ENCODE data around the gene SLC23A2.

Gene SLC23A2

GRCh38 chr20:4846821-4847220 is 154.5 kb downstream of the SLC23A2 start:
- no peaks in the 10 kb centered on the region for H3K79me2 ChIP-seq (ENCODE audit: control insufficient read depth, insufficient read depth, low read length, unreplicated experiment)
- no peak overlapping the region for H3K4me3 ChIP-seq (ENCODE audit: low read depth, low read length)
- H3K36me3 ChIP-seq (ENCODE audit: insufficient read depth, low read length) = no peaks in the 10 kb centered on the region
- H2AFZ ChIP-seq (ENCODE audit: low read length, unreplicated experiment) = no peak overlapping the region
- no peak overlapping the region for H3K27ac ChIP-seq (ENCODE audit: low read depth, low read length)
- no peaks in the 10 kb centered on the region for H3K4me1 ChIP-seq (ENCODE audit: control insufficient read depth, insufficient read depth, low read length, unreplicated experiment)
- H3K27me3 ChIP-seq (ENCODE audit: insufficient read depth, low read length) = no peaks in the 10 kb centered on the region

GRCh38 chr20:4844751-4845465 is 156.4 kb downstream of the SLC23A2 start:
- Histone ChIP-seq H3K4me3 (ENCODE audit: low read depth, low read length) (no peak overlapping the region), H3K4me1 (ENCODE audit: control insufficient read depth, insufficient read depth, low read length, unreplicated experiment) (no peaks in the 10 kb centered on the region), H3K36me3 (ENCODE audit: insufficient read depth, low read length) (no peaks in the 10 kb centered on the region), H2AFZ (ENCODE audit: low read length, unreplicated experiment) (no peak overlapping the region), H3K79me2 (ENCODE audit: control insufficient read depth, insufficient read depth, low read length, unreplicated experiment) (no peaks in the 10 kb centered on the region), H3K27me3 (ENCODE audit: insufficient read depth, low read length) (peaks cover 14% of the 10 kb centered on the region), H3K27ac (ENCODE audit: low read depth, low read length) (no peak overlapping the region)

GRCh38 chr20:4844325-4844724 is 157.0 kb downstream of the SLC23A2 start:
- Histone ChIP-seq H3K36me3 (ENCODE audit: insufficient read depth, low read length) (no peaks in the 10 kb centered on the region), H3K4me3 (ENCODE audit: low read depth, low read length) (no peak overlapping the region), H3K27ac (ENCODE audit: low read depth, low read length) (no peak overlapping the region), H3K4me1 (ENCODE audit: control insufficient read depth, insufficient read depth, low read length, unreplicated experiment) (no peaks in the 10 kb centered on the region), H2AFZ (ENCODE audit: low read length, unreplicated experiment) (no peak overlapping the region), H3K79me2 (ENCODE audit: control insufficient read depth, insufficient read depth, low read length, unreplicated experiment) (no peaks in the 10 kb centered on the region), H3K27me3 (ENCODE audit: insufficient read depth, low read length) (peaks cover 20% of the 10 kb centered on the region)

- H3K4me3 ChIP-seq (ENCODE audit: low read depth, low read length) = no peak overlapping the region
- H3K4me1 ChIP-seq (ENCODE audit: control insufficient read depth, insufficient read depth, low read length, unreplicated experiment) = no peaks in the 10 kb centered on the region
- no peaks in the 10 kb centered on the region for H3K79me2 ChIP-seq (ENCODE audit: control insufficient read depth, insufficient read depth, low read length, unreplicated experiment)
- no peak overlapping the region for H2AFZ ChIP-seq (ENCODE audit: low read length, unreplicated experiment)
- no peaks in the 10 kb centered on the region for H3K36me3 ChIP-seq (ENCODE audit: insufficient read depth, low read length)
- H3K27ac ChIP-seq (ENCODE audit: low read depth, low read length) = no peak overlapping the region
- peaks cover 55% of the 10 kb centered on the region for H3K27me3 ChIP-seq (ENCODE audit: insufficient read depth, low read length)
These were observed 160.5 kb downstream of the SLC23A2 start for GRCh38 chr20:4840801-4841200.

- no peaks in the 10 kb centered on the region for H3K36me3 ChIP-seq (ENCODE audit: insufficient read depth, low read length)
These were observed 162.8 kb downstream of the SLC23A2 start for GRCh38 chr20:4838526-4838925.

GRCh38 chr20:4837760-4838159 is 163.6 kb downstream of the SLC23A2 start:
- no peaks in the 10 kb centered on the region for H3K79me2 ChIP-seq (ENCODE audit: control insufficient read depth, insufficient read depth, low read length, unreplicated experiment)
- H3K27me3 ChIP-seq (ENCODE audit: insufficient read depth, low read length) = peaks cover 68% of the 10 kb centered on the region
- H3K36me3 ChIP-seq (ENCODE audit: insufficient read depth, low read length) = no peaks in the 10 kb centered on the region
- H3K4me3 ChIP-seq (ENCODE audit: low read depth, low read length) = no peak overlapping the region
- no peaks in the 10 kb centered on the region for H3K4me1 ChIP-seq (ENCODE audit: control insufficient read depth, insufficient read depth, low read length, unreplicated experiment)
- H3K27ac ChIP-seq (ENCODE audit: low read depth, low read length) = no peak overlapping the region
- no peak overlapping the region for H2AFZ ChIP-seq (ENCODE audit: low read length, unreplicated experiment)

More at GRCh38 chr20:4838526-4838925, 162.8 kb downstream of the SLC23A2 start:
- Histone ChIP-seq H3K27ac (ENCODE audit: low read depth, low read length) (no peak overlapping the region), H3K79me2 (ENCODE audit: control insufficient read depth, insufficient read depth, low read length, unreplicated experiment) (no peaks in the 10 kb centered on the region), H3K4me1 (ENCODE audit: control insufficient read depth, insufficient read depth, low read length, unreplicated experiment) (no peaks in the 10 kb centered on the region), H3K27me3 (ENCODE audit: insufficient read depth, low read length) (peaks cover 60% of the 10 kb centered on the region), H2AFZ (ENCODE audit: low read length, unreplicated experiment) (no peak overlapping the region), H3K4me3 (ENCODE audit: low read depth, low read length) (no peak overlapping the region)

- H3K4me1 ChIP-seq (ENCODE audit: control insufficient read depth, insufficient read depth, low read length, unreplicated experiment) = no peaks in the 10 kb centered on the region
- H3K27ac ChIP-seq (ENCODE audit: low read depth, low read length) = no peak overlapping the region
- no peak overlapping the region for H2AFZ ChIP-seq (ENCODE audit: low read length, unreplicated experiment)
- H3K27me3 ChIP-seq (ENCODE audit: insufficient read depth, low read length) = peaks cover 76% of the 10 kb centered on the region
- H3K4me3 ChIP-seq (ENCODE audit: low read depth, low read length) = no peak overlapping the region
- H3K79me2 ChIP-seq (ENCODE audit: control insufficient read depth, insufficient read depth, low read length, unreplicated experiment) = no peaks in the 10 kb centered on the region
- H3K36me3 ChIP-seq (ENCODE audit: insufficient read depth, low read length) = no peaks in the 10 kb centered on the region
These were observed 164.4 kb downstream of the SLC23A2 start for GRCh38 chr20:4836935-4837334.

- H3K36me3 ChIP-seq (ENCODE audit: insufficient read depth, low read length) = no peaks in the 10 kb centered on the region
- no peak overlapping the region for H3K4me3 ChIP-seq (ENCODE audit: low read depth, low read length)
- H3K4me1 ChIP-seq (ENCODE audit: control insufficient read depth, insufficient read depth, low read length, unreplicated experiment) = no peaks in the 10 kb centered on the region
- H3K27ac ChIP-seq (ENCODE audit: low read depth, low read length) = no peak overlapping the region
- peaks cover 81% of the 10 kb centered on the region for H3K27me3 ChIP-seq (ENCODE audit: insufficient read depth, low read length)
- no peak overlapping the region for H2AFZ ChIP-seq (ENCODE audit: low read length, unreplicated experiment)
- H3K79me2 ChIP-seq (ENCODE audit: control insufficient read depth, insufficient read depth, low read length, unreplicated experiment) = no peaks in the 10 kb centered on the region
These were observed 164.8 kb downstream of the SLC23A2 start for GRCh38 chr20:4836473-4836872.

GRCh38 chr20:4835244-4836177 is 165.8 kb downstream of the SLC23A2 start:
- Histone ChIP-seq H3K4me3 (ENCODE audit: low read depth, low read length) (no peak overlapping the region), H3K4me1 (ENCODE audit: control insufficient read depth, insufficient read depth, low read length, unreplicated experiment) (no peaks in the 10 kb centered on the region), H3K27ac (ENCODE audit: low read depth, low read length) (no peak overlapping the region), H2AFZ (ENCODE audit: low read length, unreplicated experiment) (no peak overlapping the region), H3K36me3 (ENCODE audit: insufficient read depth, low read length) (no peaks in the 10 kb centered on the region), H3K79me2 (ENCODE audit: control insufficient read depth, insufficient read depth, low read length, unreplicated experiment) (no peaks in the 10 kb centered on the region), H3K27me3 (ENCODE audit: insufficient read depth, low read length) (peaks cover 75% of the 10 kb centered on the region)

GRCh38 chr20:4833074-4833728 is 168.1 kb downstream of the SLC23A2 start:
- Histone ChIP-seq H3K36me3 (ENCODE audit: insufficient read depth, low read length) (no peaks in the 10 kb centered on the region), H3K27me3 (ENCODE audit: insufficient read depth, low read length) (peaks cover 67% of the 10 kb centered on the region)

More at GRCh38 chr20:4833074-4833728, 168.1 kb downstream of the SLC23A2 start:
- Histone ChIP-seq H3K4me3 (ENCODE audit: low read depth, low read length) (no peak overlapping the region), H2AFZ (ENCODE audit: low read length, unreplicated experiment) (no peak overlapping the region), H3K79me2 (ENCODE audit: control insufficient read depth, insufficient read depth, low read length, unreplicated experiment) (no peaks in the 10 kb centered on the region), H3K27ac (ENCODE audit: low read depth, low read length) (no peak overlapping the region), H3K4me1 (ENCODE audit: control insufficient read depth, insufficient read depth, low read length, unreplicated experiment) (no peaks in the 10 kb centered on the region)

All from ACC112 (cell line).